Breast epithelium (tissue), 3 donors: Measurements from ENCODE around the gene ADGRF4.

Experiments
- POLR2A ChIP-seq: fragments of 450-650 bp; IDR thresholded peaks from one replicate; pipeline ENCODE4 v1.6.1; 2016; ENCODE audit warnings: antibody characterized with exemption, mild to moderate bottlenecking, moderate library complexity
- TF ChIP-seq, protein P1 (sequence below), 3 donors: fragments of 450-650 bp; IDR thresholded peaks; one replicate each; pipeline ENCODE4 v1.5.1; 2016 to 2017; ENCODE audit warnings: antibody characterized with exemption in 3 of 3, mild to moderate bottlenecking in 3 of 3, moderate library complexity in 3 of 3

- no peak for TF ChIP-seq POLR2A
- TF ChIP-seq, protein P1, sequence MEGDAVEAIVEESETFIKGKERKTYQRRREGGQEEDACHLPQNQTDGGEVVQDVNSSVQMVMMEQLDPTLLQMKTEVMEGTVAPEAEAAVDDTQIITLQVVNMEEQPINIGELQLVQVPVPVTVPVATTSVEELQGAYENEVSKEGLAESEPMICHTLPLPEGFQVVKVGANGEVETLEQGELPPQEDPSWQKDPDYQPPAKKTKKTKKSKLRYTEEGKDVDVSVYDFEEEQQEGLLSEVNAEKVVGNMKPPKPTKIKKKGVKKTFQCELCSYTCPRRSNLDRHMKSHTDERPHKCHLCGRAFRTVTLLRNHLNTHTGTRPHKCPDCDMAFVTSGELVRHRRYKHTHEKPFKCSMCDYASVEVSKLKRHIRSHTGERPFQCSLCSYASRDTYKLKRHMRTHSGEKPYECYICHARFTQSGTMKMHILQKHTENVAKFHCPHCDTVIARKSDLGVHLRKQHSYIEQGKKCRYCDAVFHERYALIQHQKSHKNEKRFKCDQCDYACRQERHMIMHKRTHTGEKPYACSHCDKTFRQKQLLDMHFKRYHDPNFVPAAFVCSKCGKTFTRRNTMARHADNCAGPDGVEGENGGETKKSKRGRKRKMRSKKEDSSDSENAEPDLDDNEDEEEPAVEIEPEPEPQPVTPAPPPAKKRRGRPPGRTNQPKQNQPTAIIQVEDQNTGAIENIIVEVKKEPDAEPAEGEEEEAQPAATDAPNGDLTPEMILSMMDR (IDR thresholded peaks at IDR 0.05): no peak
Measured at GRCh38 chr6:47701363-47701762, 3.0 kb downstream of the ADGRF4 start.
